WTC11 (cell line): Measurements from ENCODE around the gene SUCLA2. TPM values are rescaled to one million over a fixed set of nuclear protein-coding genes. Genes with fewer than 3 reads are reported as not detected.

Experiments used
- ATAC-seq: fragments of 200-7000 bp; cut with Tn5 transposase; 2 replicates; pipeline ENCODE4 v1.10.0; 2021; ENCODE audit warnings: mild to moderate bottlenecking, moderate library complexity
- CTCF ChIA-PET: fragments of 300-600 bp; sonication (Branson Sonifier 250); formaldehyde crosslinking; loops from one replicate; lab custom pipeline; 2021; ENCODE audit warnings: antibody characterized with exemption; lab: Charles Lee
- POLR2A ChIA-PET: fragments of 350-600 bp; sonication (Branson Sonifier 250); formaldehyde crosslinking; loops from one replicate; lab custom pipeline; 2021; ENCODE audit warnings: antibody characterized with exemption; lab: Charles Lee
- DNase-seq: peaks from one replicate; pipeline ENCODE4 v3.0.0; 2021; ENCODE audit warnings: low spot score
- H3K27ac Mint-ChIP-seq: 2 replicates; pipeline ENCODE4 v1.8.0; 2021; ENCODE audit warnings: mixed read lengths
- H3K27me3 Mint-ChIP-seq: 2 replicates; pipeline ENCODE4 v1.8.0; 2021; ENCODE audit warnings: low read depth, mild to moderate bottlenecking, moderate library complexity, mixed read lengths
- H3K36me3 Mint-ChIP-seq: 2 replicates; pipeline ENCODE4 v1.8.0; 2021; ENCODE audit warnings: mixed read lengths
- H3K4me1 Mint-ChIP-seq: 2 replicates; pipeline ENCODE4 v1.8.0; 2022; ENCODE audit warnings: mixed read lengths
- H3K4me3 Mint-ChIP-seq: 2 replicates; pipeline ENCODE4 v1.8.0; 2021; ENCODE audit warnings: mild to moderate bottlenecking, moderate library complexity, mixed read lengths
- H3K9me3 Mint-ChIP-seq: 2 replicates; pipeline ENCODE4 v1.8.0; 2021; ENCODE audit warnings: mixed read lengths
- CREM ChIP-seq: sonication (generic); formaldehyde crosslinking; IDR thresholded peaks from 2 replicates; pipeline ENCODE4 v1.8.1; 2022; ENCODE audit warnings: mild to moderate bottlenecking, missing genetic modification reagents, moderate library complexity
- ESRRA ChIP-seq: sonication (generic); formaldehyde crosslinking; IDR thresholded peaks from 2 replicates; pipeline ENCODE4 v1.8.1; 2022; ENCODE audit warnings: mild to moderate bottlenecking, missing genetic modification reagents, borderline replicate concordance
- HMGA2 ChIP-seq: fragments of 250-450 bp; sonication (Bioruptor Pico); IDR thresholded peaks from 2 replicates; pipeline ENCODE4 v1.4.0; 2021; ENCODE audit warnings: mild to moderate bottlenecking, moderate library complexity
- OVOL2 ChIP-seq: fragments of 250-450 bp; sonication (Bioruptor Pico); IDR thresholded peaks from 2 replicates; pipeline ENCODE4 v1.9.0; 2021; ENCODE audit warnings: mild to moderate bottlenecking, borderline replicate concordance
- PRRX2 ChIP-seq: fragments of 250-450 bp; sonication (Bioruptor Pico); IDR thresholded peaks from 2 replicates; pipeline ENCODE4 v1.8.0; 2021; ENCODE audit warnings: mild to moderate bottlenecking
- SMAD3 ChIP-seq: sonication (generic); formaldehyde crosslinking; IDR thresholded peaks from 2 replicates; pipeline ENCODE4 v1.8.0; 2022; ENCODE audit warnings: missing genetic modification reagents, mild to moderate bottlenecking, borderline replicate concordance
- TEAD4 ChIP-seq: sonication (generic); formaldehyde crosslinking; IDR thresholded peaks from 2 replicates; pipeline ENCODE4 v1.8.0; 2022; ENCODE audit warnings: mild to moderate bottlenecking, missing genetic modification reagents
- total RNA-seq: library from RNA; stranded (reverse); gene quantifications from 3 replicates; pipeline ENCODE4 v1.2.3, GENCODE V29; 2021
- TF ChIP-seq, protein P1 (sequence below): sonication (generic); formaldehyde crosslinking; IDR thresholded peaks from 2 replicates; pipeline ENCODE4 v1.8.1; 2023; ENCODE audit warnings: mild to moderate bottlenecking, missing genetic modification reagents
- TF ChIP-seq, protein P2 (sequence below): fragments of 250-450 bp; sonication (Bioruptor Pico); IDR thresholded peaks from 2 replicates; pipeline ENCODE4 v1.9.0; 2021; ENCODE audit warnings: mild to moderate bottlenecking
- TF ChIP-seq, protein P3 (sequence below): sonication (generic); formaldehyde crosslinking; IDR thresholded peaks from 2 replicates; pipeline ENCODE4 v1.8.0; 2022; ENCODE audit warnings: mild to moderate bottlenecking, missing genetic modification reagents
- TF ChIP-seq, protein P4 (sequence below): fragments of 250-450 bp; sonication (Bioruptor Pico); IDR thresholded peaks from 2 replicates; pipeline ENCODE4 v1.9.0; 2021; ENCODE audit warnings: moderate library complexity, mild to moderate bottlenecking, inconsistent platforms, borderline replicate concordance
- TF ChIP-seq, protein P5 (sequence below): fragments of 250-450 bp; sonication (Bioruptor Pico); IDR thresholded peaks from 2 replicates; pipeline ENCODE4 v2.1.2; 2022; ENCODE audit warnings: mild to moderate bottlenecking, moderate library complexity
- TF ChIP-seq, protein P6 (sequence below): sonication (generic); formaldehyde crosslinking; IDR thresholded peaks from 2 replicates; pipeline ENCODE4 v1.8.0; 2022; ENCODE audit warnings: missing genetic modification reagents
- TF ChIP-seq, protein P7 (sequence below): sonication (generic); formaldehyde crosslinking; IDR thresholded peaks from 2 replicates; pipeline ENCODE4 v1.8.1; 2022; ENCODE audit warnings: mild to moderate bottlenecking, missing genetic modification reagents, moderate library complexity, borderline replicate concordance
- TF ChIP-seq, protein P8 (sequence below): fragments of 250-450 bp; sonication (Bioruptor Pico); IDR thresholded peaks from 2 replicates; pipeline ENCODE4 v1.8.0; 2021; ENCODE audit warnings: mild to moderate bottlenecking

SUCLA2 gene
- total RNA-seq, 1 experiment from 2014 or later, result 66.8 TPM

DNA sequence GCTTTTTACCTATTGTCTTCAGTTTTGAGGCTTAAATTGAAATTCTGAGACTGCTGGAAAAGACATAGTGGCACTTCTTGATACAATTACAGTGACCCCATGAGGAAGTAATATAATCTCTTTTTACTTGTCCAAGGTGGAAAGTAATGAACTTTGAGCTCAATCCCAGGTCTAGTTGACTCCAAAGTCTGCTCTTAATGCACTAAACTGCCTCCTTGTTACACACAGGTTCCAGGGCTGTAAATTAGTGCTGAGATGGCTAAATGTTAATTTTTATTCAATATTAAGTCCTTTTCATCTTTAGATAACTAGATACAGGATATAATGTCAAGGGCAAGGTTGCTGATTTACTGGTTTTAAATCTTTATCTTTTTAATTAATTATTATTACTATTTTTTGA is 39.0 kb upstream of the SUCLA2 start:
- TF ChIP-seq, protein P1, sequence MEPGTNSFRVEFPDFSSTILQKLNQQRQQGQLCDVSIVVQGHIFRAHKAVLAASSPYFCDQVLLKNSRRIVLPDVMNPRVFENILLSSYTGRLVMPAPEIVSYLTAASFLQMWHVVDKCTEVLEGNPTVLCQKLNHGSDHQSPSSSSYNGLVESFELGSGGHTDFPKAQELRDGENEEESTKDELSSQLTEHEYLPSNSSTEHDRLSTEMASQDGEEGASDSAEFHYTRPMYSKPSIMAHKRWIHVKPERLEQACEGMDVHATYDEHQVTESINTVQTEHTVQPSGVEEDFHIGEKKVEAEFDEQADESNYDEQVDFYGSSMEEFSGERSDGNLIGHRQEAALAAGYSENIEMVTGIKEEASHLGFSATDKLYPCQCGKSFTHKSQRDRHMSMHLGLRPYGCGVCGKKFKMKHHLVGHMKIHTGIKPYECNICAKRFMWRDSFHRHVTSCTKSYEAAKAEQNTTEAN, result no peak
- TF ChIP-seq CREM (CRISPR knock-in tag) (no peak), OVOL2 (CRISPR knock-in tag) (no peak), PRRX2 (CRISPR knock-in tag) (no peak), SMAD3 (CRISPR knock-in tag) (no peak), TEAD4 (CRISPR knock-in tag) (no peak), ESRRA (CRISPR knock-in tag) (no peak), HMGA2 (no peak)
- TF ChIP-seq, protein P2, sequence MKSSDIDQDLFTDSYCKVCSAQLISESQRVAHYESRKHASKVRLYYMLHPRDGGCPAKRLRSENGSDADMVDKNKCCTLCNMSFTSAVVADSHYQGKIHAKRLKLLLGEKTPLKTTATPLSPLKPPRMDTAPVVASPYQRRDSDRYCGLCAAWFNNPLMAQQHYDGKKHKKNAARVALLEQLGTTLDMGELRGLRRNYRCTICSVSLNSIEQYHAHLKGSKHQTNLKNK (CRISPR knock-in tag), result no peak
- TF ChIP-seq, protein P3, sequence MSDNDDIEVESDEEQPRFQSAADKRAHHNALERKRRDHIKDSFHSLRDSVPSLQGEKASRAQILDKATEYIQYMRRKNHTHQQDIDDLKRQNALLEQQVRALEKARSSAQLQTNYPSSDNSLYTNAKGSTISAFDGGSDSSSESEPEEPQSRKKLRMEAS (CRISPR knock-in tag), result no peak
- TF ChIP-seq, protein P4, sequence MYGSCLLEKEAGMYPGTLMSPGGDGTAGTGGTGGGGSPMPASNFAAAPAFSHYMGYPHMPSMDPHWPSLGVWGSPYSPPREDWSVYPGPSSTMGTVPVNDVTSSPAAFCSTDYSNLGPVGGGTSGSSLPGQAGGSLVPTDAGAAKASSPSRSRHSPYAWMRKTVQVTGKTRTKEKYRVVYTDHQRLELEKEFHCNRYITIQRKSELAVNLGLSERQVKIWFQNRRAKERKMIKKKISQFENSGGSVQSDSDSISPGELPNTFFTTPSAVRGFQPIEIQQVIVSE (CRISPR knock-in tag), result no peak
- TF ChIP-seq, protein P5, sequence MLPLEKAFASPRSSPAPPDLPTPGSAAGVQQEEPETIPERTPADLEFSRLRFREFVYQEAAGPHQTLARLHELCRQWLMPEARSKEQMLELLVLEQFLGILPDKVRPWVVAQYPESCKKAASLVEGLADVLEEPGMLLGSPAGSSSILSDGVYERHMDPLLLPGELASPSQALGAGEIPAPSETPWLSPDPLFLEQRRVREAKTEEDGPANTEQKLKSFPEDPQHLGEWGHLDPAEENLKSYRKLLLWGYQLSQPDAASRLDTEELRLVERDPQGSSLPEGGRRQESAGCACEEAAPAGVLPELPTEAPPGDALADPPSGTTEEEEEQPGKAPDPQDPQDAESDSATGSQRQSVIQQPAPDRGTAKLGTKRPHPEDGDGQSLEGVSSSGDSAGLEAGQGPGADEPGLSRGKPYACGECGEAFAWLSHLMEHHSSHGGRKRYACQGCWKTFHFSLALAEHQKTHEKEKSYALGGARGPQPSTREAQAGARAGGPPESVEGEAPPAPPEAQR (CRISPR knock-in tag), result no peak
- TF ChIP-seq, protein P6, sequence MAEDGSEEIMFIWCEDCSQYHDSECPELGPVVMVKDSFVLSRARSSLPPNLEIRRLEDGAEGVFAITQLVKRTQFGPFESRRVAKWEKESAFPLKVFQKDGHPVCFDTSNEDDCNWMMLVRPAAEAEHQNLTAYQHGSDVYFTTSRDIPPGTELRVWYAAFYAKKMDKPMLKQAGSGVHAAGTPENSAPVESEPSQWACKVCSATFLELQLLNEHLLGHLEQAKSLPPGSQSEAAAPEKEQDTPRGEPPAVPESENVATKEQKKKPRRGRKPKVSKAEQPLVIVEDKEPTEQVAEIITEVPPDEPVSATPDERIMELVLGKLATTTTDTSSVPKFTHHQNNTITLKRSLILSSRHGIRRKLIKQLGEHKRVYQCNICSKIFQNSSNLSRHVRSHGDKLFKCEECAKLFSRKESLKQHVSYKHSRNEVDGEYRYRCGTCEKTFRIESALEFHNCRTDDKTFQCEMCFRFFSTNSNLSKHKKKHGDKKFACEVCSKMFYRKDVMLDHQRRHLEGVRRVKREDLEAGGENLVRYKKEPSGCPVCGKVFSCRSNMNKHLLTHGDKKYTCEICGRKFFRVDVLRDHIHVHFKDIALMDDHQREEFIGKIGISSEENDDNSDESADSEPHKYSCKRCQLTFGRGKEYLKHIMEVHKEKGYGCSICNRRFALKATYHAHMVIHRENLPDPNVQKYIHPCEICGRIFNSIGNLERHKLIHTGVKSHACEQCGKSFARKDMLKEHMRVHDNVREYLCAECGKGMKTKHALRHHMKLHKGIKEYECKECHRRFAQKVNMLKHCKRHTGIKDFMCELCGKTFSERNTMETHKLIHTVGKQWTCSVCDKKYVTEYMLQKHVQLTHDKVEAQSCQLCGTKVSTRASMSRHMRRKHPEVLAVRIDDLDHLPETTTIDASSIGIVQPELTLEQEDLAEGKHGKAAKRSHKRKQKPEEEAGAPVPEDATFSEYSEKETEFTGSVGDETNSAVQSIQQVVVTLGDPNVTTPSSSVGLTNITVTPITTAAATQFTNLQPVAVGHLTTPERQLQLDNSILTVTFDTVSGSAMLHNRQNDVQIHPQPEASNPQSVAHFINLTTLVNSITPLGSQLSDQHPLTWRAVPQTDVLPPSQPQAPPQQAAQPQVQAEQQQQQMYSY (CRISPR knock-in tag), result no peak
- TF ChIP-seq, protein P7, sequence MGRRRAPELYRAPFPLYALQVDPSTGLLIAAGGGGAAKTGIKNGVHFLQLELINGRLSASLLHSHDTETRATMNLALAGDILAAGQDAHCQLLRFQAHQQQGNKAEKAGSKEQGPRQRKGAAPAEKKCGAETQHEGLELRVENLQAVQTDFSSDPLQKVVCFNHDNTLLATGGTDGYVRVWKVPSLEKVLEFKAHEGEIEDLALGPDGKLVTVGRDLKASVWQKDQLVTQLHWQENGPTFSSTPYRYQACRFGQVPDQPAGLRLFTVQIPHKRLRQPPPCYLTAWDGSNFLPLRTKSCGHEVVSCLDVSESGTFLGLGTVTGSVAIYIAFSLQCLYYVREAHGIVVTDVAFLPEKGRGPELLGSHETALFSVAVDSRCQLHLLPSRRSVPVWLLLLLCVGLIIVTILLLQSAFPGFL (CRISPR knock-in tag), result no peak
- TF ChIP-seq, protein P8, sequence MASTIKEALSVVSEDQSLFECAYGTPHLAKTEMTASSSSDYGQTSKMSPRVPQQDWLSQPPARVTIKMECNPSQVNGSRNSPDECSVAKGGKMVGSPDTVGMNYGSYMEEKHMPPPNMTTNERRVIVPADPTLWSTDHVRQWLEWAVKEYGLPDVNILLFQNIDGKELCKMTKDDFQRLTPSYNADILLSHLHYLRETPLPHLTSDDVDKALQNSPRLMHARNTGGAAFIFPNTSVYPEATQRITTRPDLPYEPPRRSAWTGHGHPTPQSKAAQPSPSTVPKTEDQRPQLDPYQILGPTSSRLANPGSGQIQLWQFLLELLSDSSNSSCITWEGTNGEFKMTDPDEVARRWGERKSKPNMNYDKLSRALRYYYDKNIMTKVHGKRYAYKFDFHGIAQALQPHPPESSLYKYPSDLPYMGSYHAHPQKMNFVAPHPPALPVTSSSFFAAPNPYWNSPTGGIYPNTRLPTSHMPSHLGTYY, result no peak
- CTCF ChIA-PET, result interaction anchor here (1.1 kb wide), 1 partner anchor 55 kb away, joined by 3 read pairs; the partner anchor contains the start of gene MED4
- peaks cover 22% of the 10 kb centered on the region for H3K4me1 Mint-ChIP-seq
- POLR2A ChIA-PET, result no interaction called here
- H3K27ac Mint-ChIP-seq, result no peak overlapping the region
- ATAC-seq (no peak), DNase-seq (no peak)
- no peaks in the 10 kb centered on the region for H3K27me3 Mint-ChIP-seq
- H3K9me3 Mint-ChIP-seq, result no peaks in the 10 kb centered on the region
- peaks cover 30% of the 10 kb centered on the region for H3K36me3 Mint-ChIP-seq
- no peak overlapping the region for H3K4me3 Mint-ChIP-seq
